Right lobe of liver (tissue), 4 donors: ENCODE data around the gene ITGB3.

Source experiments
- CTCF ChIP-seq, 4 donors: fragments of 200-600 bp in 3 of 4; fragments of 450-650 bp in 1 of 4; IDR thresholded peaks; one replicate each; pipeline versions ENCODE4 v1.5.1 to v1.8.0; 2016 to 2022; ENCODE audit warnings: antibody characterized with exemption in 4 of 4, mild to moderate bottlenecking in 2 of 4
- POLR2A ChIP-seq: fragments of 450-650 bp; IDR thresholded peaks from one replicate; pipeline ENCODE4 v1.6.1; 2017; ENCODE audit warnings: antibody characterized with exemption, mild to moderate bottlenecking
- donor health status: DM: no; HTN: no; CAD: no.
- donor health status: DM: no; HTN: no; CAD: no.
- donor health status: DM: no; HTN: yes; CAD: no.

GRCh38 chr17:47239967-47240651 lies 13.5 kb upstream of the ITGB3 start:
- TF ChIP-seq CTCF (IDR thresholded peaks at IDR 0.05) (no peak), POLR2A (no peak)
